ENCODE results near the gene SCGB1D2.

DNA sequence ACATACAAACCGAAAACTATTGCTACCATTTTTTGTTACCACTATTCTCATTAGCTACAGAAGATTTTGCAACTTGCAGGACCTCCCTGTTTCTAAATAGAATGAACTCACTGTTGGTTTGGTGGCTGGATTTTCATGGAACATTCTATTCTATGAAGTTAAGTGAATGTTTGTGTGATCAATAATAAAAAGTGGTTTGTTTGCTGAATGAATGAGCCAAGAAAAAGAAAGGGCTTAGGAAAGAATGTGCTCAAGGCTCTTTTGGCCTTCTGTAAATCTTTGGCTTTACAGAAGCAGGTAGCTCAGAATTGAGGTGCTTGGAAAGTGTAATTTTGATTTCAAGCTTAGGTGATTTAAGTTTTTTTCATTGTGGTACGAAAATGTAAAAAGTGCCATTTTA is 5.9 kb upstream of the SCGB1D2 start:
- TF ChIP-seq, protein P1, sequence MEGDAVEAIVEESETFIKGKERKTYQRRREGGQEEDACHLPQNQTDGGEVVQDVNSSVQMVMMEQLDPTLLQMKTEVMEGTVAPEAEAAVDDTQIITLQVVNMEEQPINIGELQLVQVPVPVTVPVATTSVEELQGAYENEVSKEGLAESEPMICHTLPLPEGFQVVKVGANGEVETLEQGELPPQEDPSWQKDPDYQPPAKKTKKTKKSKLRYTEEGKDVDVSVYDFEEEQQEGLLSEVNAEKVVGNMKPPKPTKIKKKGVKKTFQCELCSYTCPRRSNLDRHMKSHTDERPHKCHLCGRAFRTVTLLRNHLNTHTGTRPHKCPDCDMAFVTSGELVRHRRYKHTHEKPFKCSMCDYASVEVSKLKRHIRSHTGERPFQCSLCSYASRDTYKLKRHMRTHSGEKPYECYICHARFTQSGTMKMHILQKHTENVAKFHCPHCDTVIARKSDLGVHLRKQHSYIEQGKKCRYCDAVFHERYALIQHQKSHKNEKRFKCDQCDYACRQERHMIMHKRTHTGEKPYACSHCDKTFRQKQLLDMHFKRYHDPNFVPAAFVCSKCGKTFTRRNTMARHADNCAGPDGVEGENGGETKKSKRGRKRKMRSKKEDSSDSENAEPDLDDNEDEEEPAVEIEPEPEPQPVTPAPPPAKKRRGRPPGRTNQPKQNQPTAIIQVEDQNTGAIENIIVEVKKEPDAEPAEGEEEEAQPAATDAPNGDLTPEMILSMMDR (conservative IDR thresholded peaks at IDR 0.05 in 1 of 2, IDR thresholded peaks at IDR 0.05 in 1 of 2; ENCODE audit: low read depth in 1 of 2, low read length in 2 of 2): no peak
- TF ChIP-seq EZH2 (IDR thresholded peaks at IDR 0.05; ENCODE audit: low read length, missing control alignments): no peak
